Ascending aorta (tissue), 2 donors: Measurements from ENCODE around the gene C2orf92. TPM values are rescaled to one million over a fixed set of nuclear protein-coding genes. Genes with fewer than 3 reads are reported as not detected.

Experiments
- DNase-seq, 2 donors: peaks; one replicate each; pipeline ENCODE4 v3.0.0-alpha.2; 2019; ENCODE audit warnings: low spot score in 2 of 2
- H3K27ac ChIP-seq, 2 donors: fragments of 200-600 bp; sonication (generic); one replicate each; pipeline ENCODE4 v1.5.1; 2016 to 2017; ENCODE audit warnings: mild to moderate bottlenecking in 1 of 2
- H3K27me3 ChIP-seq: fragments of 200-600 bp; sonication (generic); one replicate; pipeline ENCODE4 v1.5.1; 2017
- H3K36me3 ChIP-seq, 2 donors: fragments of 200-600 bp; sonication (generic); one replicate each; pipeline ENCODE4 v1.5.1; 2016
- H3K4me1 ChIP-seq, 2 donors: fragments of 200-600 bp; sonication (generic); one replicate each; pipeline ENCODE4 v1.5.1; 2016 to 2017; ENCODE audit warnings: mild to moderate bottlenecking in 1 of 2
- H3K4me3 ChIP-seq, 2 donors: fragments of 200-600 bp; sonication (generic); one replicate each; pipeline ENCODE4 v1.5.1; 2016 to 2017; ENCODE audit warnings: mild to moderate bottlenecking in 1 of 2
- H3K9me3 ChIP-seq, 2 donors: fragments of 200-600 bp; sonication (generic); one replicate each; pipeline ENCODE4 v1.5.1; 2016
- CTCF ChIP-seq, 3 experiments: fragments of 200-600 bp in 2 of 3; fragments of 450-650 bp in 1 of 3; sonication (generic) in 2 of 3; IDR thresholded peaks; one replicate each; pipeline ENCODE4 v1.5.1; 2016 to 2019; ENCODE audit warnings: antibody characterized with exemption in 3 of 3, mild to moderate bottlenecking in 1 of 3, moderate library complexity in 1 of 3
- intact Hi-C: fragments of 100-400 bp; cut with DNase I; formaldehyde crosslinking; loops from one replicate; pipeline ENCODE4 v1.15.1; 2023
- total RNA-seq: library from RNA; depleted of rRNA; stranded (reverse); fragments of >200 nt; gene quantifications from one replicate; pipeline ENCODE4 v1.1.0, GENCODE V29; 2016

Gene C2orf92
- total RNA-seq, 1 donor from 2014 or later = 4.6 TPM

GRCh38 chr2:97747716-97748115 lies 78.2 kb downstream of the C2orf92 start:
- no peak for DNase-seq
- intact Hi-C loops = no loop called here
- Histone ChIP-seq H3K4me1 (no peaks in the 10 kb centered on the region), H3K27me3 (no peaks in the 10 kb centered on the region), H3K27ac (no peak overlapping the region), H3K4me3 (no peak overlapping the region), H3K36me3 (no peaks in the 10 kb centered on the region), H3K9me3 (no peaks in the 10 kb centered on the region)
- no peak for TF ChIP-seq CTCF (IDR thresholded peaks at IDR 0.05)

GRCh38 chr2:97749581-97749980 lies 80.1 kb downstream of the C2orf92 start:
- intact Hi-C loops = no loop called here

GRCh38 chr2:97750017-97750416 lies 80.5 kb downstream of the C2orf92 start:
- Histone ChIP-seq H3K27me3 (no peaks in the 10 kb centered on the region), H3K27ac (no peak overlapping the region), H3K36me3 (no peaks in the 10 kb centered on the region), H3K4me3 (no peak overlapping the region), H3K9me3 (no peaks in the 10 kb centered on the region), H3K4me1 (no peaks in the 10 kb centered on the region)
- TF ChIP-seq CTCF (IDR thresholded peaks at IDR 0.05) = no peak
- intact Hi-C loops = no loop called here
- no peak for DNase-seq

More at GRCh38 chr2:97749581-97749980, 80.1 kb downstream of the C2orf92 start:
- no peak for DNase-seq
- Histone ChIP-seq H3K36me3 (no peaks in the 10 kb centered on the region), H3K4me3 (no peak overlapping the region), H3K27me3 (no peaks in the 10 kb centered on the region), H3K9me3 (no peaks in the 10 kb centered on the region), H3K27ac (no peak overlapping the region), H3K4me1 (no peaks in the 10 kb centered on the region)
- TF ChIP-seq CTCF (IDR thresholded peaks at IDR 0.05) = no peak

GRCh38 chr2:97751752-97752151 lies 82.2 kb downstream of the C2orf92 start:
- Histone ChIP-seq H3K27me3 (no peaks in the 10 kb centered on the region), H3K36me3 (peaks cover 9 to 13% of the 10 kb centered on the region in 2 donors), H3K4me1 (no peaks in the 10 kb centered on the region), H3K4me3 (no peak overlapping the region), H3K27ac (no peak overlapping the region), H3K9me3 (no peaks in the 10 kb centered on the region)
- no peak for DNase-seq
- intact Hi-C loops = no loop called here
- no peak for TF ChIP-seq CTCF (IDR thresholded peaks at IDR 0.05)

Other genes with a start within 250 kb of the C2orf92 start
- gene ANKRD36B, start 79.8 kb upstream of the C2orf92 start, total RNA-seq = 19.4 TPM
- gene COX5B, start 23.7 kb upstream of the C2orf92 start, total RNA-seq = 251 TPM
- 125 TPM for gene ACTR1B, start 5.7 kb upstream of the C2orf92 start, total RNA-seq
- 2.7 TPM for gene ZAP70, start 43.9 kb downstream of the C2orf92 start, total RNA-seq